Lung (tissue), 12 donors: ENCODE results near the gene FAM131A. TPM values are rescaled to one million over a fixed set of nuclear protein-coding genes. Genes with fewer than 3 reads are reported as not detected.

ENCODE experiments used
- ATAC-seq: fragments of 200-7000 bp; cut with Tn5 transposase; one replicate; pipeline ENCODE4 v1.9.1; 2020; ENCODE audit warnings: moderate number of reproducible peaks; ENCODE audit not compliant: insufficient read depth, low FRiP score
- DNase-seq, 3 donors: peaks; one replicate each; pipeline ENCODE4 v3.0.0-alpha.2; 2013 to 2017
- H3K27ac ChIP-seq, 2 donors: one replicate each; pipeline ENCODE4 v1.5.1; 2013; ENCODE audit warnings: mild to moderate bottlenecking in 2 of 2, moderate library complexity in 2 of 2, control low read depth in 1 of 2, inconsistent platforms in 1 of 2, low read depth in 1 of 2, low read length in 1 of 2
- H3K27me3 ChIP-seq, 3 donors: one replicate each; pipeline ENCODE4 v1.5.1; 2013; ENCODE audit warnings: low read length in 2 of 3; ENCODE audit not compliant: control insufficient read depth in 3 of 3, insufficient read depth in 3 of 3
- H3K36me3 ChIP-seq, 4 donors: one replicate each; pipeline ENCODE4 v1.5.1; 2013; ENCODE audit warnings: low read length in 4 of 4, mild to moderate bottlenecking in 1 of 4, moderate library complexity in 1 of 4; ENCODE audit not compliant: control insufficient read depth in 4 of 4, insufficient read depth in 4 of 4
- H3K4me1 ChIP-seq, 5 donors: one replicate each; pipeline ENCODE4 v1.5.1; 2013; ENCODE audit warnings: low read length in 5 of 5, mild to moderate bottlenecking in 2 of 5, moderate library complexity in 1 of 5; ENCODE audit not compliant: control insufficient read depth in 5 of 5, insufficient read depth in 5 of 5
- H3K4me3 ChIP-seq: one replicate; pipeline ENCODE4 v1.5.1; 2013; ENCODE audit warnings: mild to moderate bottlenecking, control low read depth, moderate library complexity
- H3K9ac ChIP-seq, 2 donors: one replicate each; pipeline ENCODE4 v1.5.1; 2013; ENCODE audit warnings: low read length in 2 of 2, control low read depth in 1 of 2; ENCODE audit not compliant: insufficient read depth in 1 of 2
- H3K9me3 ChIP-seq, 4 donors: one replicate each; pipeline ENCODE4 v1.5.1; 2013; ENCODE audit warnings: low read length in 3 of 4, mild to moderate bottlenecking in 1 of 4, moderate library complexity in 1 of 4; ENCODE audit not compliant: control insufficient read depth in 4 of 4, insufficient read depth in 3 of 4
- WGBS, 2 donors: extraction: QIAGEN DNeasy Blood & Tissue Kit; methylation state at CpG; one replicate each; pipeline ENCODE4 v1.1.7; 2013; 5-methylcytosine and 5-hydroxymethylcytosine counted together
- polyA plus RNA-seq, 2 donors: library from polyadenylated mRNA; stranded (reverse); fragments of 200-250 nt; gene quantifications; one replicate each; pipeline ENCODE4 v1.2.1, GENCODE V29; 2013
- total RNA-seq, 2 donors: library from RNA; depleted of rRNA in 1 of 2; stranded (reverse); fragments of >200 nt in 1 of 2; gene quantifications; one replicate each; pipeline ENCODE4 v1.2.1, GENCODE V29; 2014 to 2021
- TF ChIP-seq, protein P1 (sequence below): IDR thresholded peaks from 2 replicates; pipeline ENCODE4 v1.5.1; 2012; ENCODE audit warnings: mild to moderate bottlenecking; ENCODE audit errors: control extremely low read depth, extremely low read depth
- donor health status: control.
- donor health status: control.
- donor health status: Bipolar disorder and iron deficiency.
- donor health status: healthy.
- donor health status: DM: yes; HTN: yes; CAD: no.

The FAM131A gene
- total and polyA plus RNA-seq, 4 donors = 12.9 to 21.4 (median 15.7) TPM

DNA sequence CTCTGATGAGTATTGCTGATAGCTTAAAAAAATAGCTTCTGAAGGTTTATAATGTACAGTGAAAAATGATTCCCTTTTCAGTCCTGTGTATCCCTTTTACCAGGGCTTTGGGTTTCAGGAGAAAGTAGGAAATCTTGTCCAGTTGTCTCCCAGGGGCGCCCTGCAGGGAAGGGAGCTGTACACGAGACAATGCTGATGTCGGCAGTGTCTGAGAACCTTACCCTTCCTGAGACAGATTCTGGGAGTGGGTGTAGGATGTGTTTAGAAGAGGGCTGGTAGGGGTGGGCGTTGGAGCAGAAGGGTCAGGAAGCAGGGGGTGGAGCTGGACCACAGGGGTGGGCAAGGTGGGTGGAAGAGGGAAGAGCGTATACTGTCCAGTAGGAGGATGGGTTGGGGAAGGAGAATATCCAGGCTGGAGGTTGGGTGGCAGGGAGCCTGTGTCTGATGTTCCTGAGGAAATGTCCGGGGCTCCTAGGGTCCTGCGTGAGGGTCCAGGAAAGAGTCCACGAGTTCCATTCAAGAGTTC is 35.0 kb downstream of the FAM131A start:
- TF ChIP-seq, protein P1, sequence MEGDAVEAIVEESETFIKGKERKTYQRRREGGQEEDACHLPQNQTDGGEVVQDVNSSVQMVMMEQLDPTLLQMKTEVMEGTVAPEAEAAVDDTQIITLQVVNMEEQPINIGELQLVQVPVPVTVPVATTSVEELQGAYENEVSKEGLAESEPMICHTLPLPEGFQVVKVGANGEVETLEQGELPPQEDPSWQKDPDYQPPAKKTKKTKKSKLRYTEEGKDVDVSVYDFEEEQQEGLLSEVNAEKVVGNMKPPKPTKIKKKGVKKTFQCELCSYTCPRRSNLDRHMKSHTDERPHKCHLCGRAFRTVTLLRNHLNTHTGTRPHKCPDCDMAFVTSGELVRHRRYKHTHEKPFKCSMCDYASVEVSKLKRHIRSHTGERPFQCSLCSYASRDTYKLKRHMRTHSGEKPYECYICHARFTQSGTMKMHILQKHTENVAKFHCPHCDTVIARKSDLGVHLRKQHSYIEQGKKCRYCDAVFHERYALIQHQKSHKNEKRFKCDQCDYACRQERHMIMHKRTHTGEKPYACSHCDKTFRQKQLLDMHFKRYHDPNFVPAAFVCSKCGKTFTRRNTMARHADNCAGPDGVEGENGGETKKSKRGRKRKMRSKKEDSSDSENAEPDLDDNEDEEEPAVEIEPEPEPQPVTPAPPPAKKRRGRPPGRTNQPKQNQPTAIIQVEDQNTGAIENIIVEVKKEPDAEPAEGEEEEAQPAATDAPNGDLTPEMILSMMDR = no peak
- Histone ChIP-seq H3K9me3 (no peaks in the 10 kb centered on the region), H3K27me3 (no peaks in the 10 kb centered on the region), H3K4me1 (peaks cover 0 to 7% (median 1%) of the 10 kb centered on the region in 5 donors), H3K9ac (no peak overlapping the region), H3K4me3 (no peak overlapping the region), H3K27ac (no peak overlapping the region), H3K36me3 (peaks cover 3 to 11% (median 8%) of the 10 kb centered on the region in 4 donors)
- ATAC-seq (no peak), DNase-seq (no peak)
- 74 to 85% methylated on average over 8 of the region's 8 CpGs for WGBS, 2 donors

DNA sequence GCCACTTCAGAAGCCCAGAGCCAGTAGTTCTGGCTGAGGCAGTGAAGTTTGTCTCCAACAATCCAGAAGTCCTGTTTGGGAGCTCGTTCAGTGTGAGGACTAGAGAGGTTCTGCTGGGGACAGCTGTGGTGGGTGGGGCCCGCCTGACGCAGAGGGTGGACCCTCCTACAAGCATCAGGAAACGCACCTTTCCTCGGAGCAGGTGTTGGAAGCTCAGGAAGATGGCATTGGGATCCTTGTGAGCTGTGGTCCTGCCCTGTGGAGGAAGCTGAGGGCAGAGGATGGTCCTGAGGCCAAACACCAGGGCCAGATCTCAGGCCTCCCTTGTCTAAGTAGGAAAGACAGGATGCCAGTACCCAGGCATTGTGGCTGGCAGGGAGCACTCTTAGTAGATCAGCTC is 35.5 kb downstream of the FAM131A start:
- Histone ChIP-seq H3K9ac (no peak overlapping the region), H3K36me3 (peaks cover 3 to 8% (median 7%) of the 10 kb centered on the region in 4 donors), H3K4me3 (no peak overlapping the region), H3K27me3 (no peaks in the 10 kb centered on the region), H3K4me1 (peaks cover 0 to 12% (median 1%) of the 10 kb centered on the region in 5 donors), H3K9me3 (no peaks in the 10 kb centered on the region), H3K27ac (no peak overlapping the region)
- no peak for DNase-seq
- TF ChIP-seq, protein P1 = no peak
- ATAC-seq = no peak
- 73 to 84% methylated on average over 5 of the region's 5 CpGs for WGBS, 2 donors

DNA sequence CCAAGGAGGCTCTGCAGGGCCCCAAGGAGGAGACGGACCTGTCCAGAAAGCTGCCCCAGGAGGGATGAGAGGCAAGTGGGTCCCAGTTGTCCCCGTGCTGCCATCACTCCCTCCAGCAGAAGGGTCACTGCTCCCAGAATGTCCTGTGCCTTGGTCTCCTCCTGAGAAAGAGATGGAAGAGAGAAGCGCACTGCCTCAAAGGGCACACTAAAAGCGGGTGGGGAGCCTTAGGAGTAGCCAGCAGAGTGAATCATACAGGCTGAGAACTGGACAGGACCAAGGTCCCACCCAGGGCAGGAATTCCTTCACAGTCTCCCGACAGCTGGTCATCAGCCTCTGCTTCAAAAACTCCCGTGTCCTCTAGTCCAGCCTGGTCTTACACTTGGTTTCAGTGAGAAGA is 36.0 kb downstream of the FAM131A start:
- Histone ChIP-seq H3K27ac (no peak overlapping the region), H3K4me1 (peaks cover 0 to 17% (median 1%) of the 10 kb centered on the region in 5 donors), H3K36me3 (peaks cover 2 to 7% (median 3%) of the 10 kb centered on the region in 4 donors), H3K9me3 (no peaks in the 10 kb centered on the region), H3K4me3 (no peak overlapping the region), H3K27me3 (no peaks in the 10 kb centered on the region), H3K9ac (no peak overlapping the region)
- no peak for ATAC-seq
- WGBS, 2 donors = 80 to 82% methylated on average over 6 of the region's 6 CpGs
- TF ChIP-seq, protein P1 = no peak
- no peak for DNase-seq
